Measurements from ENCODE around the gene FREY1.
"Not testable (repeated sequence)": the region's sequence is repeated elsewhere in the genome, so short reads cannot be mapped to it uniquely, and the experiment has no call there.

The FREY1 gene

GRCh38 chr11:45909594-45910475, 2.8 kb upstream of the FREY1 start:
- peaks cover 7% of the 10 kb centered on the region for H3K4me1 ChIP-seq (ENCODE audit: control insufficient read depth, low read length)
- H3F3A ChIP-seq (ENCODE audit: control insufficient read depth, insufficient read depth) = no peaks in the 10 kb centered on the region
- no peaks in the 10 kb centered on the region for H3K27me3 ChIP-seq (ENCODE audit: control insufficient read depth, low read length)
- H4K20me1 ChIP-seq (ENCODE audit: control insufficient read depth, insufficient read depth, low read depth, low read length) = no peaks in the 10 kb centered on the region; the same call in 1 of the 2 replicates
- no peaks in the 10 kb centered on the region for H3K79me2 ChIP-seq (ENCODE audit: control insufficient read depth, low read length)
- peaks cover 32% of the 10 kb centered on the region for H3K36me3 ChIP-seq (ENCODE audit: control insufficient read depth, low read length)
- no peaks in the 10 kb centered on the region for H3K9me3 ChIP-seq (ENCODE audit: control insufficient read depth, insufficient read depth, low read length)
- H3K27ac ChIP-seq (ENCODE audit: low read depth, low read length) = no peak overlapping the region
- TF ChIP-seq CTCF (IDR thresholded peaks at IDR 0.05; ENCODE audit: low read depth, low read length, poor library complexity, severe bottlenecking) (no peak), EZH2phosphoT487 (IDR thresholded peaks at IDR 0.05; ENCODE audit: borderline replicate concordance, low read length) (no peak)
- H3K4me2 ChIP-seq (ENCODE audit: low read length) = no peak overlapping the region
- H3K4me3 ChIP-seq (ENCODE audit: low read length) = no peak overlapping the region
- no peaks in the 10 kb centered on the region for H3K9me2 ChIP-seq (replicated peaks; ENCODE audit: control insufficient read depth, low read length)

- H3K9me3 ChIP-seq (ENCODE audit: control insufficient read depth, insufficient read depth, low read length) = no peaks in the 10 kb centered on the region
- H3K4me1 ChIP-seq (ENCODE audit: control insufficient read depth, low read length) = peaks cover 7% of the 10 kb centered on the region
- no peaks in the 10 kb centered on the region for H3F3A ChIP-seq (ENCODE audit: control insufficient read depth, insufficient read depth)
- H3K79me2 ChIP-seq (ENCODE audit: control insufficient read depth, low read length) = no peaks in the 10 kb centered on the region
- TF ChIP-seq CTCF (IDR thresholded peaks at IDR 0.05; ENCODE audit: low read depth, low read length, poor library complexity, severe bottlenecking) (no peak), EZH2phosphoT487 (IDR thresholded peaks at IDR 0.05; ENCODE audit: borderline replicate concordance, low read length) (no peak)
- no peak overlapping the region for H3K4me2 ChIP-seq (ENCODE audit: low read length)
- no peak overlapping the region for H3K4me3 ChIP-seq (ENCODE audit: low read length)
- H4K20me1 ChIP-seq (ENCODE audit: control insufficient read depth, insufficient read depth, low read depth, low read length) = no peaks in the 10 kb centered on the region
- H3K27me3 ChIP-seq (ENCODE audit: control insufficient read depth, low read length) = no peaks in the 10 kb centered on the region
- H3K27ac ChIP-seq (ENCODE audit: low read depth, low read length) = no peak overlapping the region
- H3K36me3 ChIP-seq (ENCODE audit: control insufficient read depth, low read length) = peaks cover 14% of the 10 kb centered on the region; the same call in 1 of the 2 replicates
- H3K9me2 ChIP-seq (replicated peaks; ENCODE audit: control insufficient read depth, low read length) = no peaks in the 10 kb centered on the region
Observed at GRCh38 chr11:45907911-45908370, 870 bp upstream of the FREY1 start.

- Histone ChIP-seq H3K4me3 (ENCODE audit: low read length) (no peak overlapping the region), H3F3A (ENCODE audit: control insufficient read depth, insufficient read depth) (no peaks in the 10 kb centered on the region), H3K9me2 (replicated peaks; ENCODE audit: control insufficient read depth, low read length) (no peaks in the 10 kb centered on the region), H4K20me1 (ENCODE audit: control insufficient read depth, insufficient read depth, low read depth, low read length) (no peaks in the 10 kb centered on the region), H3K4me1 (ENCODE audit: control insufficient read depth, low read length) (peaks cover 7% of the 10 kb centered on the region), H3K9me3 (ENCODE audit: control insufficient read depth, insufficient read depth, low read length) (no peaks in the 10 kb centered on the region), H3K27me3 (ENCODE audit: control insufficient read depth, low read length) (peaks cover 7% of the 10 kb centered on the region), H3K27ac (ENCODE audit: low read depth, low read length) (no peak overlapping the region), H3K4me2 (ENCODE audit: low read length) (no peak overlapping the region), H3K36me3 (ENCODE audit: control insufficient read depth, low read length) (peaks cover 13% of the 10 kb centered on the region; the same call in 1 of the 2 replicates), H3K79me2 (ENCODE audit: control insufficient read depth, low read length) (no peaks in the 10 kb centered on the region)
- TF ChIP-seq CTCF (IDR thresholded peaks at IDR 0.05; ENCODE audit: low read depth, low read length, poor library complexity, severe bottlenecking) (no peak), EZH2phosphoT487 (IDR thresholded peaks at IDR 0.05; ENCODE audit: borderline replicate concordance, low read length) (no peak)
Observed at GRCh38 chr11:45906096-45906682, 882 bp downstream of the FREY1 start.

- H3K9me2 ChIP-seq (replicated peaks; ENCODE audit: control insufficient read depth, low read length); H3F3A ChIP-seq (ENCODE audit: control insufficient read depth, insufficient read depth); H3K4me1 ChIP-seq (ENCODE audit: control insufficient read depth, low read length); H3K4me2 ChIP-seq (ENCODE audit: low read length); H3K79me2 ChIP-seq (ENCODE audit: control insufficient read depth, low read length); H4K20me1 ChIP-seq (ENCODE audit: control insufficient read depth, insufficient read depth, low read depth, low read length); H3K9me3 ChIP-seq (ENCODE audit: control insufficient read depth, insufficient read depth, low read length); H3K27ac ChIP-seq (ENCODE audit: low read depth, low read length); H3K4me3 ChIP-seq (ENCODE audit: low read length): not testable (repeated sequence)
- peaks cover 14% of the 10 kb centered on the region for H3K27me3 ChIP-seq (ENCODE audit: control insufficient read depth, low read length)
- H3K36me3 ChIP-seq (ENCODE audit: control insufficient read depth, low read length) = peaks cover 11% of the 10 kb centered on the region; the same call in 1 of the 2 replicates
Observed at GRCh38 chr11:45905576-45905975, 1.5 kb downstream of the FREY1 start.

All from DOHH2 (cell line).